HG03097 (cell line): ENCODE results near the gene LLGL2.

ENCODE experiments used
- ATAC-seq: cut with Tn5 transposase; IDR thresholded peaks from one replicate; pipeline ENCODE4 v1.9.1; 2021; ENCODE audit not compliant: unreplicated experiment, low FRiP score

LLGL2 gene

DNA sequence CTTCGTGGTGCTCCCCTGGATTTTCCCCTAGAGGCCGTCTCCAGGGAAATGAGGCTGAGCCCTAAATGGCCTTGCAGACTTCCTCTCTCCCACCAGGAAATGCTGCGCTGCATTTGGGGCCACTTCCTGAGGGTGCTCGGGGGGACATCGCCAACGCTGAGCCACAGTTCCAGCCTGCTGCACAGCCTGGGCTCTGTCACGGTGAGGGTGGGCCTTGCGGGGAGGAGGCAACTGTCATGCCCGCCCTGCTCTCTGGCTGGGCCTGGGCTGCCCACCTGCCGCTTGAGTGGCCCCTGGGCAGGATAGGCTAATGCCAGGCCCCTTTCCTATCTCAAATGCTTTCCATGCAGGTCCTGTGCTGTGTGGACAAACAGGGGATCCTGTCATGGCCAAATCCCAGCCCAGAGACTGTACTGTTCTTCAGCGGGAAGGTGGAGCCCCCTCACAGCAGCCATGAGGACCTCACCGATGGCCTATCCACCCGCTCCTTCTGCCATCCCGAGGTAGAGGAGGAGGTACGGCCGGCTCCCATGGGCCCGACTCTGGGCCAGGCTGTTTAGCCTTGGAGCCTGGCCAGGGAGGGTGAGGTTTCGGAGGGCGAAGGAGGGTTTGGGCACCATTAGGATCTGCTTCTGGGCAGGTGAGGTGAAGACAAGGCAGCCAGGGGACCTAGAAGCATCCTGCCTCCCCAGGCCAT lies 34.4 kb upstream of the LLGL2 start:
- ATAC-seq = no peak

- no peak for ATAC-seq
Measured at GRCh38 chr17:75491680-75492079, 33.8 kb upstream of the LLGL2 start.

GRCh38 chr17:75492555-75493168 lies 32.8 kb upstream of the LLGL2 start:
- ATAC-seq = no peak

GRCh38 chr17:75493476-75494129 lies 31.9 kb upstream of the LLGL2 start:
- no peak for ATAC-seq

DNA sequence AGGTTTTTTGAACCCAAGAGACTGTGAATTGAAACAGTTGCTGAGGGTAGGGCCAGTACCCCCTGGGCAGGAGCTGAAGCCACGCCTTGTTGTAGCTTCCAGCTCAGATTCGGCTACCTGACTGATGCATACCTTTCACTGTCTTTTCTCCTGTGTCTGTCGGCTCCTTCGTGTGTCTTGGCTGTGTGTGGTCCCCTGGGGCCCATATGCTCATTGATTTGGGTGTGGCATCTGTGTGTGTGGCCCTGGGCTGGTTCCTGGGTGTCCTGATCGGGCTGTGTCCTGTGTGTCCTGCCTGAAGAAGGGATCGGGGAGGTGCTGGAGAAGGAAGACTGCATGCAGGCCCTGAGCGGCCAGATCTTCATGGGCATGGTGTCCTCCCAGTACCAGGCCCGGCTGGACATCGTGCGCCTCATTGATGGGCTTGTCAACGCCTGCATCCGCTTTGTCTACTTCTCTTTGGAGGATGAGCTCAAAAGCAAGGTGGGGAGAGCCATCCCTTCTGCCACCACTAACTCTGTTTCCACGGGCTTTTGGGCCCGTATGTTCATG lies 31.1 kb upstream of the LLGL2 start:
- ATAC-seq = no peak

- no peak for ATAC-seq
Measured at GRCh38 chr17:75496005-75496404, 29.5 kb upstream of the LLGL2 start.

DNA sequence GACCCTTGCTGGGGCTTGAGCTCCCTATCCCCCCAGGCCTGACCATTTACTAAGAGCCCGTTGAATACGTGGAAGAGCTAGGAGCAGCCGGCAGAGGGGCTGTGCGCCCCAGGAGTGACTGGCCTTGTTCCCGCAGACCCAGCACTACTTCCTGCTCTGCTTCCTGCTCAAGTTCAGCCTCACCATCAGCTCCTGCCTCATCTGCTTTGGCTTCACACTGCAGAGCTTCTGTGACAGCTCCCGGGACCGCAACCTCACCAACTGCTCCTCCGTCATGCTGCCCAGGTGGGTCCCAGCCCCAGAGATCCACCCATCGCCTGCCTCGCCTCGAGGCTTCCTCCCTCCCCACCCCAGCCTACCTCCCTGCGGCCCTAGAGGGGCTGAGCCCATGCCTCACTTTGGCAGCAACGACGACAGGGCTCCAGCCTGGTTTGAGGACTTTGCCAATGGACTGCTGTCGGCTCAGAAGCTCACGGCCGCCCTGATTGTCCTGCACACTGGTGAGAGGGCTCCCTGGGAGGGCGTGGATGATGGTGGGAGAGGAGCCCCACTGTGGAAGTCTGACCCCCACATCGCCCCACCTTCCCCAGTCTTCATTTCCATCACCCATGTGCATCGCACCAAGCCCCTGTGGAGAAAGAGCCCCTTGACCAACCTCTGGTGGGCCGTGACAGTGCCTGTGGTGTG lies 27.3 kb upstream of the LLGL2 start:
- ATAC-seq = no peak

DNA sequence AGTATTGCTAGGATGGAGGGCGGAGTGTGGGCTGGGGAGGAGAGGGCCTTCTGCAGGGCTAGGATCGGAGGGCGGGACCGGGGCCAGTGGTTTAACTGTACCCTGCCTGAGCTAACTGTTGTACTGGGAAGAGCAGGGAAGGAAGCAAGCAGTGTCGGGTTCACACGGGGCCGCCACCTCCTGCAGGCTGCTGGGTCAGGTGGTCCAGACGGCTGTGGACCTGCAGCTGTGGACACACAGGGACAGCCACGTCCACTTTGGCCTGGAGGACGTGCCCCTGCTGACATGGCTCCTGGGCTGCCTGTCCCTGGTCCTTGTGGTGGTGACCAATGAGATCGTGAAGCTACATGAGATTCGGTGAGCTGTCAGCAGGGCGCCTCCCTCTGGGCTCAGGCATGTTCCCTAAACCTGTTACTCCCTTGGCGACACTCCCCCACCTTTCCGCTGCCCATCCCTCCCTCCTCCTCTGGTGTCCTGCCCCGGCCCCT lies 26.7 kb upstream of the LLGL2 start:
- no peak for ATAC-seq

- no peak for ATAC-seq
Measured at GRCh38 chr17:75499313-75500022, 26.0 kb upstream of the LLGL2 start.

GRCh38 chr17:75500419-75501216 lies 24.9 kb upstream of the LLGL2 start:
- ATAC-seq = no peak

DNA sequence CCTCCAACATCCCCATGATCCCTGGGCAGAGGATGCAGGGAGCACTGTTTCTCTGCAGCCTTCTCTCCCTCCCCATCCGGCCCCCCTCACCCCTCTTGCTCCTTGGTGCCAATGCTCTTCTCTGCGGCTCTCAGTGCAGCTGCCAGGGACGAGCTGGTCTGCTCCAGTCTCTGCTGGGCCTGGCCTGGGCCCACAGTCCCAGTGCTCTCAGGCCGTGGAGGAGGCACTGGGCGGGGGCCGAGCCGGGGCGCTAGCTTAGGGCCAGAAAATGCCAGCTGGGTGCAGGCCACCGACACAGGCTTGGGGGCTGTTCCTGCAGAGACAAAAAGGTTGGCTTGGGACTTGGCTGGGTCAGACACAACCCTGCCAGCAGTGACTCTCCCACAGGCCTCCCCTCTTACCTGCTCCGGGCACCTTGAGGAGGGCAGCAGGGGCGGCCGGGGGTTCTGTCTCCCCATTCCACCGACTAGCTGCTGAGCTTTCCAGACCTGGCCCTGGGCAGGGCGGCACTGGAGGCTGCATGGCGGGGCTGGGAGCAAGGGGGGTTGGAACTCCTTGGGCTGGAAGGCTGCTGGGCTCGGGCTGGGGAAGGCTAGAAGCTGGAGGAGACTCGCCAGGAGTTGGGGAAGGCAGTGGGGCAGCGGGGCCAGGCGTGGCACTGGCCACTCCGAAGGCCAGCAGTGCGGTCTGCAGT lies 24.0 kb upstream of the LLGL2 start:
- ATAC-seq = no peak

DNA sequence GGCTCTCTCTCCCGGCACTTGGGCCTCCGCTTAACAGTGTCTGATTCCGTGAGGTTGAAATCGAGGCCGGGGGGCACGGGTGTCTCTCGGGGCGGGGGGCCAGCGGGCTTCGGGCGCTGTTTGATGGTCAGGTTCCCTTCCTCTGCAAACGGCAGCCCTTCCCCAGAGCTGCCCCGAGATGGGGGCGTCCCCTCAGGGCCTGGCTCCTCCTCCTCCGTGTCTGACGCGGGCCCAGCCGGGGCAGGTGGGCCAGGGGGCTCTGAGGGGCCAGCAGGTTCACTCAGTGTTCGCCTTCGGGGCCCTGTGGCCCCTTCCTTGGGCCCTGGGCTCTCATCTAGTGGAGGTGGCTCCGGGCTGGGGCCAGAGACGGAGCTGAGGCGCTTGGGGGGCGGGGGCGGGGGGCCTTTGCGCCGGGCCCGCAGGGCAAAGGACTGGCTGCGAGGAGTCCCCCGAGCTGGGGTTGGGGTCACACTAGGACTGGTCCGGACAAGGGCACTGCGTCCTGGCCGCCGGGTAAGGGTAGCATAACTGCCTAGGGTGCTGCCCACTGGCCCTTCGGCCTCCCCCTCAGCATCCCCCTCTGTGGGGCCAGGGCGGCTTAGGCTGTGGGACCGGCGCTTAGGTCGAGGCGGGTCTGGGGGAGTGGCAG lies 23.3 kb upstream of the LLGL2 start:
- no peak for ATAC-seq

- no peak for ATAC-seq
Measured at GRCh38 chr17:75502721-75503329, 22.7 kb upstream of the LLGL2 start.

DNA sequence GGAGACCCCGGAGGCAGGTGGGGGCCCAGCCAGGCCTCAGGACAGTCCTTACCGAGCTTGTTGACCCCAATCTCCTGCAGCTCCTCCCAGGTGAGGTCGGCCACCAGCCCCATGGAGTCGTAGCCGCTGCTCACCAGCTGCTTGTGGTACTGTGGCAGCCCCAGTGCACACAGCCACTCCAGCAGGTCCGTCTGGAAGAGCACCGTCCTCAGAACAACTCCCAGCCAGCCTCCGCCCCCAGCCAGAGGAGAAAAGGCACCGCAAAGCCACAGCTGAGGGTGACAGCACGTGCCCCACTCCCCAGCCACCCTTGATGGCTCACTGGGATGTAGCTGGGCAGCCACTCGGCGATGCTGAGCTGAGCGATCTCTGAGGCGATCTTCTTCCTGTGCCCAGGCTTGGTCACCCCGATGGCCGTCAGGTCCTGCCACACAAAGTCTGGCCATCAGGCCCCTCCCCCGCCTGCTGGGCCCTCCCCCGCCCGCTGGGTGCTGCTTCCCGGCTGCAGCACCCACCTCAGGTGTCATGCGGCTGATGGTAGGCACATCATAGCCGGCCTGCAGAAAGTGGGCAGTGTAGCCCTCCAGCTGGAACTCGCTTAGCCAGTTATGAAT lies 22.1 kb upstream of the LLGL2 start:
- no peak for ATAC-seq

- no peak for ATAC-seq
Measured at GRCh38 chr17:75503976-75504346, 21.5 kb upstream of the LLGL2 start.

GRCh38 chr17:75504347-75505151 lies 20.9 kb upstream of the LLGL2 start:
- ATAC-seq = no peak

GRCh38 chr17:75505152-75505409 lies 20.4 kb upstream of the LLGL2 start:
- no peak for ATAC-seq
